Measurements from ENCODE around the gene PLCH1.

GRCh38 chr3:155661760-155662159, 83.1 kb downstream of the PLCH1 start:
- TF ChIP-seq POLR2A (IDR thresholded peaks at IDR 0.05; ENCODE audit: low read depth, low read length) (no peak), POLR2AphosphoS5 (IDR thresholded peaks at IDR 0.05; ENCODE audit: low read depth, low read length) (no peak), POU2F2 (IDR thresholded peaks at IDR 0.05; ENCODE audit: low read depth, low read length) (no peak)

All from GM12891 (cell line).